Measurements from ENCODE around the gene ENTHD1. TPM values are rescaled to one million over a fixed set of nuclear protein-coding genes. Genes with fewer than 3 reads are reported as not detected.

The ENTHD1 gene
- total and polyA plus RNA-seq, 2 of the 8 experiments (the other 6 are each of a cell fraction or from before 2014, with no cell fraction given): not detected

- no peak for TF ChIP-seq EP300 (IDR thresholded peaks at IDR 0.05; ENCODE audit: borderline replicate concordance in 1 of 2, low read depth in 2 of 2, low read length in 2 of 2)
- no peak for TF ChIP-seq JUND (IDR thresholded peaks at IDR 0.05; ENCODE audit: low read length)
- no peak for TF ChIP-seq SP2 (IDR thresholded peaks at IDR 0.05; ENCODE audit: low read length)
- TF ChIP-seq RNF2 (IDR thresholded peaks at IDR 0.05; ENCODE audit: borderline replicate concordance, low read depth, low read length, missing control alignments, poor library complexity, severe bottlenecking): no peak
- no peak for TF ChIP-seq KDM5A (IDR thresholded peaks at IDR 0.05; ENCODE audit: low read length)
These were observed 17.5 kb upstream of the ENTHD1 start (continued) for GRCh38 chr22:39910876-39911613.

Measured in H1 (cell line).